NCI-H146 (cell line): ENCODE data around the gene MDH1.

Source experiments
- DNase-seq: peaks from one replicate; lab custom pipeline; 2025; lab: John Stamatoyannopoulos, UW

The MDH1 gene

GRCh38 chr2:63639344-63639743, 50.6 kb downstream of the MDH1 start:
- no peak for DNase-seq

- DNase-seq: no peak
Observed at GRCh38 chr2:63642946-63643345, 54.2 kb downstream of the MDH1 start.

- no peak for DNase-seq
Observed at GRCh38 chr2:63643486-63643885, 54.7 kb downstream of the MDH1 start.

- DNase-seq: no peak
Observed at GRCh38 chr2:63648632-63649031, 59.9 kb downstream of the MDH1 start.

- DNase-seq: no peak
Observed at GRCh38 chr2:63649829-63650228, 61.1 kb downstream of the MDH1 start.

GRCh38 chr2:63650756-63651155, 62.0 kb downstream of the MDH1 start:
- DNase-seq: no peak

GRCh38 chr2:63651356-63651755, 62.6 kb downstream of the MDH1 start:
- DNase-seq: no peak

- no peak for DNase-seq
Observed at GRCh38 chr2:63651861-63652651, 63.3 kb downstream of the MDH1 start.

- no peak for DNase-seq
Observed at GRCh38 chr2:63652652-63652985, 63.9 kb downstream of the MDH1 start.

- no peak for DNase-seq
Observed at GRCh38 chr2:63654959-63655358, 66.2 kb downstream of the MDH1 start.
